SHP77 (cell line): ENCODE results near the gene NR2E1.

Source experiments
- DNase-seq, 2 experiments: peaks; one replicate each; lab custom pipeline; 2025; lab: John Stamatoyannopoulos, UW

Gene NR2E1

DNA sequence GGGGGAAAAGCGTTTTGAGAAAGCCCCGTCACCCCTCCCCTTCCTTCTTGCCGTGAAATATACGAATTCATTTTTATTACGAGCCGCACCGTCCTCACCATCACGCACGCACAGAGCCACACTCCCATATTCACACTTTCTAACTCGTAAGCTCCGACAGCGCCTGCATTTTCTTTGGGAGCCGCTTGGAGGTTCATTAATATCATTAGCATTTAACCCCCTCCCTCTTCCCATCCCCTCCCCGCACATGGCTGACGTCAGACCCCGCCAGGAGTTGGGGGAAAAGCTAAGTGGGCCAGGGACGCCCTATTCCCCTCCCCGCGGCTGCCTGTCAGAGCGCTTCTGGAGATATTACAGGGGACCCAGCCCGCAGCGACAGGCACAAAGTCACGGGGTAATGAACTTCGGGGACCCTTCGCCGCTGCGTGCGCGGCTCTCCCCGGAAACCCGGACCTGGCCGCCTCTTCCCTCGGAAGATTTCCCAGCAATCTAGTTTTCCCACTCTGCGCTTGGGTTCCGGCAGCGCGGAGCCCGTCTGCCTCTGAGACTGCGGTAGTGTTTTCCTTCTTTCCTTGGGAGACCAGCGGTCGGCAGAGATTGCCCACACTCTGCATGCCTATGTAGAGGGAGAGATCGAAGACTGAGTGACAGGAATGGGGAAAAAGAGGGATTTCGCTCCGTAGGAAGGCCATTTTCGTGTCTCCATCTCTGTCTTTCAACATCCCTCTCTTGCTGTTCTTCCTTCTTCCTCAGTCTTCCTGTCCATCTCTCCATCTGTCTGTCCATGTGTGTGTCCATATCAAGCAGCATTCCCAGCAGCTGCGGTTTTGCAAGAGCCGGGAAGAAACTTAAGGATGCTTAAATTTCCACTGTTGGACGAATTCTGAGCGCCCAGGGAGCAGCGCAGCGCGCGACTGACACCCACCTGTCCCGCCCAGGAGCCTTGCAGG lies at the start of gene NR2E1:
TSS of gene NR2E1 (plus strand) at position 309 of the 950 bp plus-strand sequence. CDS start 744 bp downstream, outside the sequence.
- DNase-seq, result no peak

DNA sequence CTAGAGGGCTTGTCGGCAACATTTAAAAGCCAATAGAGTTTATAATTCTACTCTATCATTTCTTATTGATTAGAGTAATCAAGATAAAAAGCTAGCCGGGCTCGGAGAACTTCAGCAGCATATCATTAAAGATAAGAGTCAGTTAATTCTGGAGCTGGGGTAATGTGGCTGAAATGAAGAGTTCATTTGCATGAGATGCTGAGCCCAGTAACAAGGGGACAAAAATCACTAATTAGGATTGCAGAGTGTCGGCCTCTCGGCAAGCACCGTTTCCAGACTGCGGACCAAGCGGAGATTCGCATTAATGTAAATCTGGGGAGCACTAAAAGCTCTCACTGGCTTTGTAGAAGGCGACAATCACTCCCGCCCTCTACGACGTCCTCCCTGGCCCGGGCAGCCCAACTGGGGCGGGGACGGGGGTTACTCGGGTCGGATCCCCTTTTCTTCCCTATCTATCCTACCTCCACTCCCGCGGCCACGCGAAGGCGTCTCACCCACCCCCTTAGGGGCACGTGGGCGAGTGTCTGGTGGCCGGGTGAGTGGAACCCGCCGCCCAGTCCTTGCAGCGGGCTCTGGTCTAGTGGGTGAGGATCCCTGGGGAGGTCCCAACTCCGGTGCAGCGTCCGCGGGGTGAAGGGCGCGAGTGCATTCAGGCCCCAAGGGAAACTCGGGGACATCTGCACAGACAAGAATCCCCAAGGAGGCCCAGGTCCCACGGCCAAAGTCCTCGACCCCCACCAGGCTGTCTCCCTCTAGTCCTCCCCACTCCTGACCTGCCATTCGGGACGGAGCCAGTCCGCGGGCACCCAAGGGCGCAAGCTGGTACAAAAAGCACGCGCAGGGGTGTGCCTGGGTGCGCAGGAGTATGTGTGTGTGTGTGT lies 49.0 kb upstream of the NR2E1 start:
- no peak for DNase-seq

DNA sequence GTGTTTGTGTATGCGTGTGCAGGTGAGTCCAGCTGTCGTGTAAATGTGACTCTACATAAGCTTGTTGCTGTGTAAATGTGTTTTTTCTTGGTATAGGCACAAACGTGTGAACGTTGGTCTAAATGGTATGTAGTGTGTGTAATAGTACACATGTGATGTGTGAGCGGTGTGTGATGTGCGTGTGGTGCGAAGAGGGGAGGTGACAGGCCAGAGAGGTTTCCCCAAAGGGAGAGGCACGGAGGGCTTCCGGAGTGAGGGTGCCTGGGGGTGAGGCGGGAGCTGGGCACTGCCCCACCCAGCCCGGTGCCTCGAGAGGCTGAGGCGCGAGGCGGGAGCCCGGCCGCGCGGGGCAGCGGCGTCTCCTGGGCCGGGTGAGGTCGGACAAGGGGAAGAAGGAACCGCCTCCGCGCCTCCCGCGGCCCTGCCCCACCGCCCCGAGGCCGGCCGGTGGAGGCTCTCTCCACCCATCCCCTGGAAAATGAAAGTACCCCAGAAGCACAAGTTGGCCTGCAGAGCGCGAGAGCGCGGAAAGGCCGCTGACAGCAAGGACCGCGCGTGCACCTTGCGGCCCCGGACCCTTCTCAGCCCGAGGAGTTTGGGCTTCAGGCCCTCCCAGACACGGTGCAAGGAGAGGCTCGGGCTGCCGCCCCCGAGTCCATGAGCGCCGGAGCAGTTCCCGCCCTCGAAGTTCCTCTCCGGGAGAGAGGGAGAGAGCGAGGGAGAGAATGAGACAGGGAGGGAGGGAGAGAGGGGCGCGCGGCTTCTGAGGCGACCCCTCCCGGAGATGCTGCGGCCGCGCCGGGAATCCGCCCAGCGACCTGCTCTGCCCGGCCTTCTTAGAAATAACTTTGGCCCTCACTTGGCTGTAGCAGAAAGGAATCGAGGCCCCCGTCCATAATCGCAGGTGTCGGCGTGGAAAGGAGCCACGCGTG lies 48.1 kb upstream of the NR2E1 start:
- peak in 1 of 2 experiments; percentile 11 for DNase-seq

DNA sequence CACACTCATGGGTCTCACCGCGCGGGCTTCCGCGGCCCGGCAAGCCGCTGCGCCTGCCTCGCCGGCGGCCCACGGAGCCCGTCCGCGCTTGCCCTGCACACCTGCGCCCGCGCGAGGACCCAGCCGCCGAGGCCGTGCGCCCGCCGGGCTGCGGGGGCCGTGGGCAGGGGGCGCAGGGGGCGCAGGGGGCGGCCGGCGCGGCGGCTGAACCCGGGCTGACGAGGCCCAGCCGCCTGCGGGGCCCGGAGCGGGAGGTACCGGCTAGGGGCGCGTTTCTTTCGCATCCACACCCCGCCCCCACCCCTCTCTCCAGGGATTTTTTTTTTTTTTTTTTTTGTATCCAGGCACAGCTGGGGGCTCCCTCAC lies 47.5 kb upstream of the NR2E1 start:
- no peak for DNase-seq

DNA sequence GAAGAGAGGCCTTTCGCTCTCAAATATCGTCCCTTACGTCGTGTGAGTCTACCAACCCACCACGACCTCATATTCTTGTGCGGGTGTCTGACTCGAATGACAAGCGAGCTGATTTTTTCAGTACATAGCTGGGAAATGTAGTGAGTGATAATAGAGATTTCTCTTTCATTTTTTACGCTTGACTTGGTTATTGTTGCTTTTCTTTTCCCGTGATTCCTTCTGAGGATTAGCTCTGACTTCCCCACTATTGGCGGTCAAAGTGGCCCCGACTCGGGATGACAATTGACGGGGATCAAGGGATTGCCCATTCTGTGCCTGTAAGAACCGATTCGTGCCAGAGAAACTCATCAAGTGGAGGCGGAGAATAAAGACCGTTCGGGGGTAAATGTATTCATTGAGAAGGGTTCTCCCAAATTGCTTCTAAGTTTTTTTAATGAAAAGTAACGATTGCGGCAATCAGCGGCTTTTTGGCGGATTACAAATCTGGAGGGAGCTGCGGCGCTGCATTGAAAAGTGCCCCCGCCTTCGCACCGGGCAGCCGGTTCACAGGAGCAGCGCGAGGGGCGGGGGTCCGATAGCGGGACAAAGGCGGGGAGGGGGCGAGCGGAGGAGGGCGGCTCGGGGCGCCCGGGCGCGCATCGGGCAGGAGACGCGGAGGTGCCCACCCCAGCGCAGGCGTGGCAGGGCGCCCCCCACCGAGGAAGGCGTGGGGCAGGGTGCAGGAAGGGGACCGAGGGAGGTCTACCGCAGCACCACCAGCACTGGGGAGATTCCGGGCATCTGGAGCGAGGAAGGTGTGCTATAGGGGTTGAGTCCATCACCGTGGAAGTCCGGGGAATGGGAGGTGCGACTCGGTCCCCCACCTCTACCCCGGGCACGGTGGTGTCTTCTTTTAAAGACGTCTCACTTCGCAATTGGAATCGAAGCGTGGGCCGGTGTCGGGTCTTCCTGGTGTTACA lies 46.7 kb upstream of the NR2E1 start:
- DNase-seq, result no peak

DNA sequence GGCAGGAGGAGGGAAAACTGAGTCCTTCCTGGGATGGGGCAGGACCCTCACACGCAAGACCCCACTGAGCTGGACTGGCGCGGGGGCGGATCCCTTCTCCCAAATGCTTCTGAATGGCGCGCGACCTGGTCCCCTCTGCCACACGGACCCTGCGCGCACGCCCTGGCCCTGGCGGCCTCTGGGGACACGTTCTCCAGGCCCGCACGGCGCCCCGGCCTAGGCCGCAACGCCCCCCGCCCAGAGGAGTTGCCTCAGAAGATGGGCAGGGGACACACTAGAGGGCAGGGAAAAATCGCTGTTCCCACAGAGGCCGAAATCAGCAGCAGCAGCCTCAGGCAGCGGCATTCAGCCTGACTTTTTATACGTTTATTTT lies 46.1 kb upstream of the NR2E1 start:
- no peak for DNase-seq

DNA sequence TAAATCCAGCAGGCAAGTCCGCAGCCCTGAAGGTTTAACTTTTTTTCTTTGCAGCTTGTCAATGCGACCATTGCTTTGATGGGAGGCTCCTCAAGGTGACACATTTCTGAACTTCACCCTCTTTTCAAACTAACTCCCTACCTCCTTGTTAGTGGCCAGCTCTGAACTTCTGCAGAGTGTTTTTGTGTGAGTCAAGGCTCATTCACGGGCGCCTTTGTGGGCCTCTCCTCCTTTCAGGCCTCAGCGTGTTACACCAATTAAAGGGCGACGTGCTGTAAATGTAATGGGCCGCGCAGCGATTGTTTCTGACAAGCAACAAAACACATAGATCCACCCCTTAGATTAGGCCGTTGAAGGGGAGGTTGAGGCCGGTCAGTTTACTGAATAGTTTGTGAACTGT lies 45.5 kb upstream of the NR2E1 start:
- no peak for DNase-seq

DNA sequence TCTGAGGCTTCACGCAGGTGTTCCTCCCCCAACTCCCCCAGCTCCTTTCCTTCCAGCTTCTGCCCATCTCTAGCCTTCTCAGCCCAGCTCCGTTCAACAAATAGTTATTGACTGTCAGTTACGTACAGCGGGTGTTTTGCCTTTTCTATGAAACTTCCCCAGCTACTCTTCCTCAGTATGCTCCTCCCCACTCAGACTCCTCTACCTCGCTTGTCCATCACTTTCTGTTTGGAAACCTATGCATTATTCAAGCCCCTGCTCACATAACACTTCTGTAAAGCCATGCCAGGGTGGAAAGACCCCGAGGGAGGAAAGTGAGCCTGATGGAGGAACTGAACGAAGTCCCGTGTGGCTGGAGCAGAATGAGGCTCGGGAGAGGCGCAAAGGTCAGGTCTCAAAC lies 44.2 kb upstream of the NR2E1 start:
- DNase-seq, result no peak

DNA sequence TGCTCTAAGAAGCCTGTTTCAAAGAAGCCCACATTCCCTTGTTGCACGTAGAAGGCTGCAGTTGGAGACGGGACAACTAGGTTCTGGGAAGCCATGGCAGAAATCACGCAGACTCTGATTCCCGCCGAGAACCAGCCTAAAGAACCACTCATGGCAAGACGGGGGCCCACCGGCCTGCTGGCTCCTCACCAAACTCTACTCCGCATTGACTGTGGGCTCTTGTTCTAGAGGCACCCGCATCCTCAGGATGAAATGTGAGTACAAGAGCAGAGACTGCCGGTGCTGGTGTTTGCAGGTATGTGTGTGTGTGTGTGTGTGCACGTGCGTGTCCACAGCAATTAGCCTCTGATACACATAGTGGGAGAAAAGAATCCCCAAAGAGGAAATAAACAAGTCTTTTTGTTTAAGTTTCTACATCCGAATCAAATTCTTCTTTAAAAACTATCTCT lies 42.3 kb upstream of the NR2E1 start:
- no peak for DNase-seq

DNA sequence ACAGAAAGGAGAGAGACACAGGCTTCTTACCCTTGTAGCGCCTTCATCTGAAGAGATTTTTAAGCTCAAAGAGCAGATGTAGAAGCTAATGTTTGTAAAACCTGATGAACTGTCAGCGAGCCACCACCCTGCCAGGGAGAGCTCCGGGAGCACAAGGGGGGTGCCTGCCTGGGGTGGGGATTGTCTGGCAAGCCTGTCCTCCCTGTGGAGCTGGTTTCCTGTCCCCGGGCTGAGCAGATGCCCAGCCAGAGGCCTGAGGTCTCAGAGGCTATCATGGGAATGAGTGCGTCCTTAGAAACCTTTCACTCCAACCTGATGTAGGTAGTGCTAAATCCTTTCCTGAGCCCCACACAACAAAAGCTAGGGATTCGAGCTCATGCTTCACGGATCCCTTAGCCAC lies 41.9 kb upstream of the NR2E1 start:
- no peak for DNase-seq

DNA sequence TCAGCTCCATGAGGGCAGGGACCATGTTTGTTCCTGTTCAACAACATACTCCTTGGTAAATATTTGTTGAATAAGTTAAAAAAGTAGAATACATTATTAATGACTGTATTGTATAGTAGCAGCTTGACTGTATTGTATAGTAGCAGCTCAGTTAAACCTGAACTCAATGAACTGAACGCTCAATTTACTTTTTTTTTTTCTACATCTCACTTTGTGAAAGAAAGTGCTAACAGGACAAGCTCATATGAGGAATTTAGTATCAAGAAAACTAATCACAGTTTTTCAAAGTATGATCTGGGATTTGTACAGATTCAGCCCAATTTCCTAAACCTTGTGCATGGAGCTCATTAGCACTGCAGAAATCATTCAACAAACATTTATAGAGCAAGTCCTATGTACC lies 38.8 kb upstream of the NR2E1 start:
- DNase-seq, result no peak

DNA sequence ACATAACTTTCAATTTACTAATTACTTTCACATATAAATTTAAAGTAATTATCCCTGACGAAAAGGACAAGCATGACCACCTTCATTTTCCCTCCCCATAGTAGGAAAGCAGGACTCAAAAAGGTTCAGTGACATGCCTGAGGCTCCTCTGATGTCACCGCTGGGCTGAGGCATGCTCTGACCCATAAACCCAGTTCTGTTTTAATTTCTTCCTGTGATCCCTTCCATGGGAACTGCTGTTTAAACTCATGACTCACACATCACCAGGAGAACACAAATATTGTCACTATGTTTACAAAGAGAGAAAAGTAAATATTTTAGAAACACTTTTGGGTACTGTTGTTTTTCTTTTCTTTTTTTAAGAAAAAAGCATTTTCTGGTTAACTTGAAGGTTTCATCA lies 38.0 kb upstream of the NR2E1 start:
- peak in 1 of 2 experiments; percentile 31 for DNase-seq

DNA sequence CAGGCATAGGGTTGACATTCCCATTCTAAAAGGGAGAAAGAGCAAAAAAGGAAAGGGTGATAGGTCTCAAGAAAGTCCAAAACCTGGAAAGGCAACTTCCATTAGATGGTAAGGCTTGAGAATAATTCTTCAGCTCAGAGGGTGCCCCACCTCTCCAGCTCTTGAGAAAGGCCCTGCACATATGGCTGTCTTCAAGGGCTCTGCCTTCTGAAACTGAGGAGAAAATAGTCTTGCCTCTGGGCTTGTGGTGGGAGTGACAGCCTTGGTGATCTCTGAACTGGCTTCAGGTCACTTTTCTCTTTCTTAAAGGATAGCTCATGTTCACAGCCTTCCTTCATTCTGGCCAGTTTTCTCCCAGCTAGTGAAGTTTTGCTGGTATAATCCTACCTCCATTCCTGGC lies 35.6 kb upstream of the NR2E1 start:
- no peak for DNase-seq

DNA sequence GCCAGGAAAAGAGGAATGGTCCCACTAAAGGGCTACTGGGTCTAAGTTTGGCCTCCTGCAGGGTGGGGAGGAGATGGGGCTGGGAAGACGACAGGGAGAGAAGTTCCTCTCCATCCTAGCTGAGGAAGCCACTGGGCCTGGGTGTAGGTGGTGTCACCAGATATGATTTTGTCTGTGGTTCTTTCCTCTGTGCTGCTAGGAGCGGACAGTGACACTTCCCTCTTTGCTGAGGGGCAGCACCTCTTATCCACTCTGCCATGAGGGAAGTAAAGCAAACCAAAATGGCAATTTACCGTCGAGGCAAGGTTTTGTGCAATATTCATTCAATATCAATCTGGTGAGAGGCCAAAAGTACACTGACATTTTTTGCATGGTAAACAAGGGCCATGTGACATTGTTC lies 33.0 kb upstream of the NR2E1 start:
- no peak for DNase-seq

DNA sequence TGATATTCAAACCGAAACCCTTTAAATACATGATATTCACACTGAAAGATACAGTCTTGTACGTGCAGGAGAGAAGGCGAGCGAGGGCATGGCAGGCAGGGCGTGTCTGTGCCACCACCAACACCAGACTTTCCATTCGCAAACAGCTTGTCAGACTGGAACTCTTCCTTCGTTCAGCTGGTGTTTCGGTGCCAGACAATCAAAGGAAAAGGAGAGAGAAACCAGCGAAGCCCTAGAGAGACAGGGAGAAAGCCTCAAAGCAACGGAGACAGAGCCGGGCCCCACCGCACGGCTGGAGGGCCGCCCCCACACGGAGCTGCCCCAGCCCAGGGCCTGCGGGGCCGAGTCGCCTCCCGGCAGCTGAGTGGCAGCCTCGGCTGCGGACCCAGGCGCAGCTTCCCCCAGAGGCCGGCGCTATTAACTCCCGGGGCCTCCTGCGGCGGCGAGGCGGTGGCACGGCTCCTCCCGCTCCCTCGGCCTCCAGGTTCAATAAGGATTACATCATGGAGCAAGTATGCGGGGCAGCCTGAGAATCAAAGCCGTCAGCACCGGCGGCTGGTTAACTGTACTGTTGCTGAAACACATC lies 32.1 kb upstream of the NR2E1 start:
- peak; percentile 79 to 84 for DNase-seq

DNA sequence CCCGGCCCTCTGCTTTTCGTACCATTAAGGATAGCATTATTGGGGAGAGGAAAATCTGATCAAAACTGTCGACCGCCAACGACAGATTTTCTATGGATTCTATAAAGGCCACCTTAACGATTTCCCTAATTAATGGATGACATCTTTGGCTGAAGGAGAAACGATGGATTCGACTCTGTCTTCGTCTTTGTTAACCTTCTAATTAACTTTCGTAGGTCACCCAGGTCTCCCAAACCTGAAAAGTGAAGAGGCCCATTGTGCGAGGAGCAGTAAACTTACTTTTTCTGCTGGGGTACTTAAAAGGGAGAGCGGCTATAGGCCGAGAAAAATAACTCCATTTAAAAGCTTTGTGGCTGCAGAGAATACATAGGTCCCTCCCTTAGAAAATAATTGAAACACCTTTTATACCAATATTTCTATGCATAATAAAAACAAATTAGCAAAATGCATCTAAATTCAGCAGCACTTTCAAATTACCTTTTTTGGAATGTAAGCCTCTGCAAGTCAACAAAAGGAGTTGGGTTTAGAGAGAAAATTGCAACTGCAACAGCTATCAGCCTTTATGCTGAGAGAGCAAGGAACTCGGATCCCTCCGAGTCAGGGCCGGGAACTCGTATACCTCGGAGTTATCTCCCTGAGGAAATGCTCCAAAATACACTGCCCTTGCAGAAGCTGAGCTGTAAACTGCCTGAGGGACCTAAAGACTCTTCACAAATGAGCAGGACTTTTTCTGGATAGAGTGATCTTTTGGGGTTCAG lies 31.4 kb upstream of the NR2E1 start:
- peak; percentile 14 to 17 for DNase-seq

DNA sequence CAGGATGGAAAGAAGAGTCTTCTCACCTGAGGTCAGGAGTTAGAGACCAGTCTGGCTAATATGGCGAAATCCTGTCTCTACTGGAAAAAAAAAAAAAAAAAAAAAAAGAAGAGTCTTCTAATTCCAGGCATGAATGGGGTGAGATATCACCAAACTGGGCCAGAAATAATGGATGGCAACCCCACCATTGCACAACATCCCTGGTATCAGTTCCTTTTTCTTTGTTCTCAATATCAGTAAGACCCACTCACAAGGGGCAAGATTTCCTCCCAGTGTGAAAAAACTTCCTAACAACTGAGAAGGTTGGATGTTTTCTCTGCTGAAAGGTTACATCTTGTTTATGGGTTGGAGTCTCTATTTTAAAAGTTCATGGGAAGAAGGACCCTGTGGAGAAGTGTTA lies 23.6 kb upstream of the NR2E1 start:
- no peak for DNase-seq

DNA sequence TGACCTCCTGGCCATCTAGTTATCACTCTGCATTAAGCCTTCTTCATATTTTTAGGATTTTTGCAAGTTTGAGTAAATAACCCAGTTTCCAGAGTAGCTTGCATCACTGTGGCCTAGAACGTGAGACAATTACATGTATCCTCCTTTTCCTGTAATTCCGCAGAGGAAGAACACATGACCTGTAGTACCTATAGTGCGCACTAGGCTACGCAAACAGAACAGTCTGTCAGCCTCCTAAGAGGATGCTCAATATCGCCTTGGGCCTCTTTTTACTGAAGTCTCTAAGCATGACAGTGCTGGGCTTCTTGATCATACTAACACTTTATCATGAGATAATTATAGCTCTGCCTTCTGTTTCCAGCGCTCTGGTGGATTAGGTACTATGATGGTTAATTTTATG lies 20.2 kb upstream of the NR2E1 start:
- no peak for DNase-seq

DNA sequence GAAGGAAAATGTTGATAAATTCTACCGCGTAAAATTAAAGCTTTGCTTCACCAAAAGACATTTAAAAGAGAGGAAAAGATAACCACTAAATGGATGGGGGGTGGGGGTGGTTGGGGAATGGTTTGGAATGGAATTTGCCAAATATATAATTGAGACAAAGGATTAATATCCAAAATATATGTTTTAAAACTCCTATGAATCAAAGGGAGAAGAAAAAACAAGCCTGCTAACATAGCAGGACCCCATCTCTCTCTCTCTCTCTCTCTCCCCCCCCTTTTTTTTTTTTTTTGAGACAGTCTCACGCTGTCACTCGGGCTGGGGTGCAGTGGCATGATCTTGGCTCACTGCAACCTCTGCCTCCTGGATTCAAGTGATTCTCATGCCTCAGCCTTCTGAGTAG lies 13.4 kb upstream of the NR2E1 start:
- DNase-seq, result no peak
